ENCODE measurements around the gene TCF4.

Gene TCF4

DNA sequence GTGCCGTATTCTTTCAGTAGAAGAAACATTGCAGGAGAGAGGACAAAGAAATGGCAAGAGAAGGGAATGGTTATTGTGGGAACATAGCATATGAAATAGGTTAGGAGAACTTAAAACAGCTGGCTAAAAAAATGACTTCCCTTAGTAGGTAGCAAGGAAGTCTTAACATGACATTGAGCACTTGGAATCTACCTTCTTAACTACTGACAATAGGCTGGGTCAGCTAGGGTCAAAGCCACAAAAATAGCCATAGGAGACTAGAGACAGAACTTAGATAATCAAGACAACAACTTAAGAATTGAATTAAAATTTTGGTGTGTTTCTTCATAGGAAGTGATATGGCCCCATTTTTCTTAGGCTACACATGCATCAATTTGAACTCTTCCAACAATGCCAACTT, 227.9 kb downstream of the TCF4 start:
- no peaks in the 10 kb centered on the region for H3K4me1 Mint-ChIP-seq (ENCODE audit: low read depth)
- H3K27me3 Mint-ChIP-seq, result no peaks in the 10 kb centered on the region
- H3K36me3 Mint-ChIP-seq (ENCODE audit: low read depth), result no peaks in the 10 kb centered on the region
- peaks cover 31% of the 10 kb centered on the region for H3K9me3 Mint-ChIP-seq
- intact Hi-C loops (cut with micrococcal nuclease), result no loop called here
- no peak overlapping the region for H3K27ac Mint-ChIP-seq
- H3K4me3 Mint-ChIP-seq, result no peak overlapping the region

DNA sequence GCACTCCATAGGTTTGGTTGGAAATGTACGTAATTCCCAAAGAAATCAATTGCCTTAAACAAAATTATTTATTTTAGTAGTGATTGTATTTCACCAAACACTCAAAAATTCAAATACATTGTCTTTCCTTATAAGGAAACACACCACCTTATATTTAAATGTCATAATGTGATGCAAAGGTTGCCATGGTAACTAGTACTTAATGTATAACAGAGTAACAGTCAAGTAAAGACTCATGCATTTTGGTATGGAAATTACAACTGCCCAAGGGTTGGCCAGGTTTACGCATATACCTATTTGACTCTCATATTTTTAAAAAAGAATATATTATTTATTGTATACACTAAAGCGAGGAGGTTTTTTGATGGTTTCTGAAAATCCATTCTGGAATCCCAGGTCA, 231.2 kb downstream of the TCF4 start:
- intact Hi-C loops (cut with micrococcal nuclease), result no loop called here
- no peak overlapping the region for H3K4me3 Mint-ChIP-seq
- no peak overlapping the region for H3K27ac Mint-ChIP-seq
- peaks cover 23% of the 10 kb centered on the region for H3K9me3 Mint-ChIP-seq
- H3K36me3 Mint-ChIP-seq (ENCODE audit: low read depth), result no peaks in the 10 kb centered on the region
- no peaks in the 10 kb centered on the region for H3K27me3 Mint-ChIP-seq
- peaks cover 6% of the 10 kb centered on the region for H3K4me1 Mint-ChIP-seq (ENCODE audit: low read depth)

DNA sequence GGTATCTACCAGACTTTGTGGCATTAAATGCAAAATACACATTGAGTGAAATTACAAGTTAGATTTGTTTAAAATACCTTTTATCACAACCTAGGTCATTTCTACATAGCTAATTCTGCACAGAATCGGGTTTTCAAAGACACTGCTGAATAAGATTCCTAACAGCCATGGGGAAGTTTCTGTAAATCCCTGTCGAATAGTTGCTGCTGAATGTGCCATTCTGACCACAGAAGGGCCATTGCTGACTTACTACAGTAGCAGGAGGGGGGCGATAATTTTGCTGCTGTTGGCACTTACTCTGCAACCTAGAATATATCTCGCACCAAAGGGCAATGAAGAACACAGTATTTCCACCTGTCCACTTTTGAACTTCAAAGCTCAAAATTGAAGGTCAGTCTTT, 232.8 kb downstream of the TCF4 start:
- no peaks in the 10 kb centered on the region for H3K27me3 Mint-ChIP-seq
- intact Hi-C loops (cut with micrococcal nuclease), result no loop called here
- no peak overlapping the region for H3K27ac Mint-ChIP-seq
- H3K9me3 Mint-ChIP-seq, result peaks cover 11% of the 10 kb centered on the region
- H3K36me3 Mint-ChIP-seq (ENCODE audit: low read depth), result peaks cover under 1% of the 10 kb centered on the region
- no peak overlapping the region for H3K4me3 Mint-ChIP-seq
- H3K4me1 Mint-ChIP-seq (ENCODE audit: low read depth), result peaks cover 12% of the 10 kb centered on the region

DNA sequence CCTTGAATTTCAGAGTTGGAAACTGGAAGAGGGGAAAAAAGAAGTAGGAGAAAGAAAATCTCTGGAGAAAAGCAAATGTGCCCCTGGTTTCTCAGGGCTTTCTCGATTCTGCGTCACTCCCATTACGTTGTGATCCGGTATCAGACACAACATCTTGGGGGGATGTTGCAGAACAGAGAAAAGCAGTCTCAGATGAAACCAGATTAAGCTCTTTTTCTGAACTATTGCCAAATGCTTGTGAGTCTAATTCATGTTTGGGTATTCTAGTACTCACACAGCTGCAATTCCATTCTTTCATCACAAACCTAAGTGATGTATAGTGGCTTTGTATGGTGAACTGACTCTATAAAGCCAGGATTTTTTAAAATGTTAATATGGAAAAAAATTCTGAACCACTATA, 233.2 kb downstream of the TCF4 start:
- H3K36me3 Mint-ChIP-seq (ENCODE audit: low read depth), result peaks cover 5% of the 10 kb centered on the region
- peaks cover 12% of the 10 kb centered on the region for H3K4me1 Mint-ChIP-seq (ENCODE audit: low read depth)
- H3K27ac Mint-ChIP-seq, result no peak overlapping the region
- intact Hi-C loops (cut with micrococcal nuclease), result no loop called here
- H3K27me3 Mint-ChIP-seq, result no peaks in the 10 kb centered on the region
- no peak overlapping the region for H3K4me3 Mint-ChIP-seq
- peaks cover 11% of the 10 kb centered on the region for H3K9me3 Mint-ChIP-seq

DNA sequence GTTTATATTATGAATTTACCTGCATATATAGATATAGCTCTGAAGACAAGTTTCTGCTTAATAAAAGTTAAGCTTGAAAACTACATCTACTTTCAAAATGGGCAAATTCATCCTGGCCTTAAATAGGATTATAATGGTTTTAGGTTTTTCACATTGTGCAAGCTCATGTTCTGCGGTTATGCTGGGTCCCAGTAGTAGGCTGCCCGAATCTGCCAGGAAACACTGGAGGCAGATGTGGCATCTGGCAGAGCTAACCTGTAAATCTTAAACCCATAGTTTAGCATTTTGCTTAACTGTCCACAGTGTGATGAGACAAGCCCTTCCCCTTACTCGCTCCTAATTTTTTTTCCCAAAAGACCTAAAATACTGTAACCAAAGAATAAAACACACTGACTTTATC, 234.2 kb downstream of the TCF4 start:
- H3K36me3 Mint-ChIP-seq (ENCODE audit: low read depth), result peaks cover 8% of the 10 kb centered on the region
- intact Hi-C loops (cut with micrococcal nuclease), result no loop called here
- no peak overlapping the region for H3K4me3 Mint-ChIP-seq
- peaks cover 12% of the 10 kb centered on the region for H3K4me1 Mint-ChIP-seq (ENCODE audit: low read depth)
- no peaks in the 10 kb centered on the region for H3K27me3 Mint-ChIP-seq
- H3K27ac Mint-ChIP-seq, result no peak overlapping the region
- H3K9me3 Mint-ChIP-seq, result peaks cover 11% of the 10 kb centered on the region

DNA sequence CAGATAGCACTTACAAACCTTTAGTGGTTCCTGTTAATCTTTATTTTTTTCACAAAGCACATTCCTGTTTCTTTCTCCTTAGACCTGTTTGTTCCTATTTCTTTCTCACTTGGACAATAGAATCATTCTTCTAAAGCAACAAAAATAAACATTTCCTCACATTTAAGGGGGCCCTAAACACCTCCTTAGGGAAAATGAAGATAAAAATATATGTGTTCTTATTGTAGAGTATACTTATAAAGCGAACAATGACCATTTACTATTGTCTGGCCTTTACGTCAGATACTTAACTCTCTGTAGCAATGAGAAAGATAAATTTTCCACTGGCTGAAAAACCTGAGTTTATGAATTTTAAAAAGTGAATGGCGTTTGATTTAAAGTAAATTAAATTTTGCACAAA, 234.6 kb downstream of the TCF4 start:
- no peaks in the 10 kb centered on the region for H3K27me3 Mint-ChIP-seq
- H3K27ac Mint-ChIP-seq, result no peak overlapping the region
- intact Hi-C loops (cut with micrococcal nuclease), result no loop called here
- peaks cover 12% of the 10 kb centered on the region for H3K4me1 Mint-ChIP-seq (ENCODE audit: low read depth)
- H3K4me3 Mint-ChIP-seq, result no peak overlapping the region
- peaks cover 8% of the 10 kb centered on the region for H3K36me3 Mint-ChIP-seq (ENCODE audit: low read depth)
- peaks cover 9% of the 10 kb centered on the region for H3K9me3 Mint-ChIP-seq

DNA sequence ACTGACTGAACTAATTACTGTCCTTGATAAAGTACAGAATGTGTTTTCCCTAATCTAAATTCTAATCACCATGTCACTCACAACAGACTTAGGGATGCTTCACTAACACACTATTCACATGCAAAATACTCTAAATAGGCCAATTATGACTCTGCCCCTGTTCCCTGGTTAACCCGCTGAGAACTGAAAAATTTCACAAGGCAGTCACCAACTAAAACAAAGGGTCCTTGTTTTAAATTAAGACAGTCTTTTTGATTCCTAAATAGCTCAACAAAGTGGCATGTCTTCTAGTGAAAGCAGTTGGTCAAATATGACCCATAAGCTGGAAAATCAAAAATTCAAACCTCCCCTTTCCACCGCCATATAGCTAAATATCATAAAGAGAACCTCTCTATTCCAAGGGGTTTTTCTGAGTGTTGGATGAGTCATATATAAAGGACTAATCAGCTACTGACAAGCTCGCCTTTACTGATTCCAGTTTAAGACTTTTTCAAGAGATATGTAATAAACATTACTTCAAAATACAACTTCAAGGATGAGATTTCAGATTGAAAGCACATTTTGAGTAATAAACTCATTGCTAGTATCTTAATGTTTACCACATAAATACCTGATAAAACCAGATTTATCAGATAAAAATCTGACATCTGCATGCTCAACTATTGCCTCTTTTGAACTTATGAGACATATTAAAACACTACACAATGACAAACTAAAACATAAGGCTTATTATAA, 235.8 kb downstream of the TCF4 start:
- H3K27me3 Mint-ChIP-seq, result no peaks in the 10 kb centered on the region
- peaks cover 12% of the 10 kb centered on the region for H3K4me1 Mint-ChIP-seq (ENCODE audit: low read depth)
- intact Hi-C loops (cut with micrococcal nuclease), result no loop called here

DNA sequence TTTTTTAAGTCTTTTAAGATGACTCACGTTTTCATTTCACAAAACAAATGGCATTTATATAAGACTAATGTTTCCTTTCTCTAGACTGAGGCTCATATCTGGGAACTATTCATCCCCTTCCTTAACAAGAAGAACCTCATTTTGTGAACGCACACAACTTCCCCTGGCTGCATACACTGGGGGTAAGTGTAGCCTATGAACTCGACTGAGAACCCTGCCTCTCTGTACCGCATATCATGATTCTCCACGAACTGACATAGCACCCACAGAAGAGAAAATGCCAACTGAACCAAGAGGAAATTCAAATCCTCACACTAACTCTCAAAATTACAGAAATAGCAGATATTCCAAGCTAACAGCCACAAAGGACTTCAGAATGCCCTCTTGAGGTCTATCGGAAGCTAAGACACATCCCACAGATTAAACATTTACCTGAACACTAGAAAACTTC, 236.7 kb downstream of the TCF4 start:
- H3K27me3 Mint-ChIP-seq, result no peaks in the 10 kb centered on the region
- no peak overlapping the region for H3K4me3 Mint-ChIP-seq
- no peak overlapping the region for H3K27ac Mint-ChIP-seq
- H3K9me3 Mint-ChIP-seq, result no peaks in the 10 kb centered on the region
- H3K36me3 Mint-ChIP-seq (ENCODE audit: low read depth), result peaks cover 8% of the 10 kb centered on the region
- intact Hi-C loops (cut with micrococcal nuclease), result no loop called here
- peaks cover 12% of the 10 kb centered on the region for H3K4me1 Mint-ChIP-seq (ENCODE audit: low read depth)

More for the DNA sequence above, 235.8 kb downstream of the TCF4 start:
- no peak overlapping the region for H3K27ac Mint-ChIP-seq
- H3K36me3 Mint-ChIP-seq (ENCODE audit: low read depth), result peaks cover 8% of the 10 kb centered on the region
- H3K4me3 Mint-ChIP-seq, result no peak overlapping the region
- H3K9me3 Mint-ChIP-seq, result no peaks in the 10 kb centered on the region

DNA sequence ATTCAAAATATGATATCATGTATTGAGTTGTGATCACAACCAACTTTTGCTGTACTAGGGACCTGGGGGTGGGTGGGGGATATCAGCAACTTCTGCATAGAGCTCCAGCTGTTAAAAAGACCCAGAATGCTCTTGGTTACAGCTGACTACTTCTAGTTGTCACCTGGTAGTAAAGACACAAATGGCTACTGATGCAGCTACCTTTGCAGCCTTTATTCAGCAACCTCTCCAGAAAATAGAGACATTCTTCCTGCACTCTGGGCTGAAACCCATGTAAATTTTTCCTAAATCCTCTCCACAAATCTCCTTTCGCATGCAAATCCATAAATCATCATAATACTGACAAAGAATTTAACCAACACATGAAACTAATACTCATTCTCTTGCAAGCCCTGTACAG, 238.3 kb downstream of the TCF4 start:
- intact Hi-C loops (cut with micrococcal nuclease), result loop anchor here (10.0 kb wide), 1 partner anchor 45 kb away; no protein-coding TSS in a partner anchor
- Mint-ChIP-seq H3K9me3 (no peaks in the 10 kb centered on the region), H3K27ac (no peak overlapping the region), H3K36me3 (ENCODE audit: low read depth) (peaks cover 8% of the 10 kb centered on the region), H3K4me3 (no peak overlapping the region), H3K4me1 (ENCODE audit: low read depth) (peaks cover 12% of the 10 kb centered on the region), H3K27me3 (no peaks in the 10 kb centered on the region)

DNA sequence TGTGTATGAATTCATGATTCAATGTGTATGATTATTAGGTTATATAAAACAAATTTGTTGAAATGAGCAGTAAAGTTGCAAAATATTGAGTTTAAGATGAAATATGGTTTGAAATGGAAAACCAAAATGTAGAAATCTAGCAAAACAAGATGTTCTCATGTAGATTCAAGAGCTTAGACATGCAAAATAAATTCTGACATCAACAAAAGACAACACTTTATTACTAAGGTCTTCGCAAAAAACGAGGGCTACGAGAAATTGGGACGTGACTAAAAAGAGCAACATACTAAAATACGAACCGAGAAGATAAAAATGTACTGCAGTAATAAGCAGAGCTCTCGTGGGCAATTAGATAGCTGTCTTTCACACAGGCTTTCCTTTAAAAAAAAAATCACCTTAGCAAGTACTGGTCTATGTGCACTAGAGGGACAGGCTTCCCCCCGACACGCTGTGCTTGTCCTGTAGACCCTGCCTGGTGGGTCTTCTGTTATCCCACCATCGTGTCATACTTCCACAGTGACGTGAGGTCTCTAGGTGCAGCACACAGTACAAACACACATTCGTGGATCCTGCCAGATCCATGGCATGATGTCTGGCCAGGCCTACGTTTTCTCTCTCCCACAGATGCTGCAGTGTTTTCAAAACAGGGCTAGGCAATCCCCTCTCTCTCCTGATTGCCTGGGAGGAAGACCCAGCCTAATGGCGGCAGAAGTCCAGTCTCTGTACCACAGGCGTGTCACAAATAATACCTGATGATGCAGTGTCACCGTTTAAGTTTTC, 240.8 kb downstream of the TCF4 start:
- Mint-ChIP-seq H3K27ac (no peak overlapping the region), H3K9me3 (no peaks in the 10 kb centered on the region), H3K4me3 (no peak overlapping the region), H3K4me1 (ENCODE audit: low read depth) (peaks cover 6% of the 10 kb centered on the region), H3K36me3 (ENCODE audit: low read depth) (peaks cover 8% of the 10 kb centered on the region), H3K27me3 (no peaks in the 10 kb centered on the region)
- intact Hi-C loops (cut with micrococcal nuclease), result loop anchor here (10.0 kb wide), 1 partner anchor 48 kb away; no protein-coding TSS in a partner anchor

DNA sequence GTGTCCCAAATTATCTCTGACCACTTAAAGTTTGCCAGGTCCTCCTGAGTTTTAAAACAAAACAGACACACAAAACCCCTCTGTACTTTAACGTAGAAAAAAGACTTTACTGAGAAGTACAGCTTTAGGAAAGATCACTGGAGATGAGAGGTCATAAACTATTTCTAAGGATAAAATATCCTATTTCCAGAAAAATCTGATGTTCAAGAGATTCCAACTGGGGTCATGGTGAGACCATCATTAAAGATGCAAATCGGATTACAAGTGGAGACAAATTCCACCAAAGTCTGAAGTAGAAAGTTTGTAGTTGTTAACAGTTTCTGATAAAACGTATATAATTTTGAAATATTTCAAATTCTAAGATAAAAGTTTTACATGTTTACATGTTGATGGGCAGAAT, 241.6 kb downstream of the TCF4 start:
- H3K36me3 Mint-ChIP-seq (ENCODE audit: low read depth), result peaks cover 8% of the 10 kb centered on the region
- peaks cover 5% of the 10 kb centered on the region for H3K4me1 Mint-ChIP-seq (ENCODE audit: low read depth)
- intact Hi-C loops (cut with micrococcal nuclease), result loop anchor here (10.0 kb wide), 1 partner anchor 48 kb away; no protein-coding TSS in a partner anchor
- no peaks in the 10 kb centered on the region for H3K27me3 Mint-ChIP-seq
- H3K4me3 Mint-ChIP-seq, result no peak overlapping the region
- H3K9me3 Mint-ChIP-seq, result no peaks in the 10 kb centered on the region
- H3K27ac Mint-ChIP-seq, result no peak overlapping the region

DNA sequence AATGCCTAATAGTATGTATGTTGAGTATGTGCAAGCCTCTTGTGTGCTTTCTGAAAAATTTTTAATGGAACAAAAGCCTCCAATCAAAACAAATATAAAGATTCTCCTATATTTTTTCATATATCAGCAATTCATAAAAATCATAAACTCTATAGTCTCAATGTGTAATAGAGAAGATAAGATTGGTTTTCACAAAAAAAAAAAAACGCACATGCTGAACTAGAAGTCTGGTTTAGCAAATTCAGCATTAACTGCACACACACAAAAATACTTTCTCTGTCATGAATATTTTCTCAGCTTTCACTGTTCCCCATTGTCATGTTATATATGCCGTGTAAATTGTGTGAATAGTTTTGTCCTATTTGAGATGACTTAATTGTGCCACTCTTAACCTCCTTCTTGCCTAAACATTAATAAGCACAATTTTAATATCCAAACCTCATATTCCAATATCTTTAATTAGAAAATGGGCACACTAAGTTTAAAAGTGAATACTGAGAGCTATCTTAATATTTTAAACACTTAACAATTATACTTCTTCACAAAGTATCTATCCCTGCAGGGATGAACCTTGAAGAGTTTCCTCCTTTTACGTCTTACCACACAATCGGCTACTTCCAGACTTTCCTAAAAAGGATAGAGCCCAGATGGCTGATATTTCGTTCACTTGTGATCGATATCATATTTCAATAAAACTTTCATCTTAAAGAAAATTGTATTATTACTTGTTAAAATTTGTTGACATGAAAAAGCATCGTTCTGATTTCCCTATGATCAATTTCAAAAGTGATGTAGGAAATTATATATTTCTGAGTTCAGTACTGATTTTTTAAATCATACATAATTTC, 242.7 kb downstream of the TCF4 start:
- no peak overlapping the region for H3K27ac Mint-ChIP-seq
- no peaks in the 10 kb centered on the region for H3K9me3 Mint-ChIP-seq
- H3K4me3 Mint-ChIP-seq, result no peak overlapping the region
- no peaks in the 10 kb centered on the region for H3K27me3 Mint-ChIP-seq
- H3K4me1 Mint-ChIP-seq (ENCODE audit: low read depth), result no peaks in the 10 kb centered on the region
- intact Hi-C loops (cut with micrococcal nuclease), result loop anchor here (10.0 kb wide), 1 partner anchor 49 kb away; no protein-coding TSS in a partner anchor
- peaks cover 8% of the 10 kb centered on the region for H3K36me3 Mint-ChIP-seq (ENCODE audit: low read depth)

DNA sequence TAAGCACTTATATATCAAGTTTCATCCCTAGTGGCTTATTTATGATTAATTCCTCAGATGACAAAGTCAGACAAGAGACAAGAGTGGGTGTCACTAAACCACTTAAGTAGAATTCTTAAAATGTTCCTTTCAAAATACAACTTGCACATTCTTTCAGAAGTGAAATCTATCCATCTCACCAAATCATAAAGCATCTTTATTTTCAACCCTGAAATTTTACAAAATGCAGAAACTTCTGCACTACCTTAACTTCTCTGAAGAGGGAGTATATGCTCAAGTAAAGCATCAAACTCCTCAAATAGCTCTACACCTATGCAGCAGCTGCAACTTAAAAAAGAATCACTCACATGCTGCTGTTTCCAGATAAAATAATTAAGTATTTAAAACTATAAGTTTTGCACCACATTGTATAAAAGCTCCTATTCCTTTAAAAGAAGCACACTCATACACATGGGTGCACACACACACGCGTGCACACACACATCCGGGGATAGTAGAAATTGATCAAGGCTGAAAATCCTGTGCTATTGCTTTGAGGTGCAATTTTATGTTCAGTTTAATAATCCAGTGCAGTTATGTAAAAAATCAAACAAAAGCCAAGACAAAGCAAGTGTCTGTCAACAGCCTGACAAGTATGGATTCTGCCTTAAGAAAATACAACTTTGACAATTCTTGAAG, 244.5 kb downstream of the TCF4 start:
- peaks cover 7% of the 10 kb centered on the region for H3K4me1 Mint-ChIP-seq (ENCODE audit: low read depth)
- intact Hi-C loops (cut with micrococcal nuclease), result loop anchor here (5.0 to 10.0 kb wide), 3 partner anchors 51 to 1234 kb away; no protein-coding TSS in a partner anchor
- H3K36me3 Mint-ChIP-seq (ENCODE audit: low read depth), result no peaks in the 10 kb centered on the region
- no peak overlapping the region for H3K4me3 Mint-ChIP-seq
- no peak overlapping the region for H3K27ac Mint-ChIP-seq
- H3K27me3 Mint-ChIP-seq, result no peaks in the 10 kb centered on the region
- no peaks in the 10 kb centered on the region for H3K9me3 Mint-ChIP-seq

Measured in dendritic cell treated with granulocyte-macrophage colony-stimulating factor and Interleukin-4, amounts not matched to agents 40 ng/mL and 50 ng/mL, for 4 days (primary cell).